KMS-11 (cell line): ENCODE data around the gene MAP4K4.
A peak's percentile ranks its signal among the peaks of the same experiment; 100 is the strongest.

Experiments
- H2AFZ ChIP-seq: fragments of 200-600 bp; sonication (generic); 2 replicates; pipeline ENCODE4 v1.6.1; 2016; ENCODE audit warnings: antibody characterized with exemption, mixed run types, low read depth
- H3K27ac ChIP-seq: fragments of 200-600 bp; sonication (generic); 2 replicates; pipeline ENCODE4 v1.6.1; 2016; ENCODE audit warnings: mild to moderate bottlenecking, mixed run types
- H3K27me3 ChIP-seq: fragments of 200-600 bp; sonication (generic); 2 replicates; pipeline ENCODE4 v1.6.1; 2017; ENCODE audit warnings: mild to moderate bottlenecking, low read depth, mixed run types, moderate library complexity; ENCODE audit not compliant: insufficient read depth
- H3K36me3 ChIP-seq: fragments of 200-600 bp; sonication (generic); 2 replicates; pipeline ENCODE4 v1.6.1; 2017; ENCODE audit warnings: mild to moderate bottlenecking, mixed run types; ENCODE audit not compliant: insufficient read depth
- H3K4me1 ChIP-seq: fragments of 200-600 bp; sonication (generic); 2 replicates; pipeline ENCODE4 v1.6.1; 2016; ENCODE audit warnings: mild to moderate bottlenecking, low read depth, mixed run types; ENCODE audit not compliant: poor library complexity, severe bottlenecking
- H3K4me2 ChIP-seq: fragments of 200-600 bp; sonication (generic); 2 replicates; pipeline ENCODE4 v1.7.0; 2016; ENCODE audit warnings: mild to moderate bottlenecking, mixed run types
- H3K4me3 ChIP-seq: fragments of 200-600 bp; sonication (generic); IDR thresholded peaks from 2 replicates; pipeline ENCODE4 v1.6.1; 2017; ENCODE audit warnings: low read depth, low read length, mixed read lengths; ENCODE audit not compliant: insufficient read depth
- H3K79me2 ChIP-seq: fragments of 200-600 bp; sonication (generic); 2 replicates; pipeline ENCODE4 v1.6.1; 2016; ENCODE audit warnings: low read depth, mixed run types; ENCODE audit not compliant: insufficient read depth
- H3K9ac ChIP-seq: fragments of 200-600 bp; sonication (generic); 2 replicates; pipeline ENCODE4 v1.6.1; 2016; ENCODE audit warnings: mild to moderate bottlenecking, mixed run types
- H4K20me1 ChIP-seq: fragments of 200-600 bp; sonication (generic); 2 replicates; pipeline ENCODE4 v1.6.1; 2016; ENCODE audit warnings: mild to moderate bottlenecking, mixed run types; ENCODE audit not compliant: insufficient read depth
- CTCF ChIP-seq: fragments of 200-600 bp; sonication (generic); conservative IDR thresholded peaks from 2 replicates; pipeline ENCODE4 v1.6.1; 2017; ENCODE audit warnings: low read depth, mild to moderate bottlenecking, antibody characterized with exemption, low read length, moderate library complexity, mixed read lengths

MAP4K4 gene

GRCh38 chr2:101697124-101698013 is at the start of gene MAP4K4:
TSS of gene MAP4K4 (plus strand) at chr2:101697707. CDS start at chr2:101698081, 374 bp downstream.
- Histone ChIP-seq H2AFZ (peak within 1 kb of the TSS; percentile 87), H3K4me3 (peak within 1 kb of the TSS; percentile 83), H3K79me2 (peaks cover 41% of the 10 kb centered on the region), H3K4me1 (peaks cover 25% of the 10 kb centered on the region), H3K27me3 (no peaks in the 10 kb centered on the region), H3K36me3 (no peaks in the 10 kb centered on the region), H3K27ac (peak within 1 kb of the TSS; percentile 43), H3K4me2 (peak within 1 kb of the TSS; percentile 93), H4K20me1 (0 out of 2 replicates have a peak, but pooled peaks cover 11% of the 10 kb centered on the region), H3K9ac (peak within 1 kb of the TSS; percentile 79; the same call in 1 of the 2 replicates)
- no peak for TF ChIP-seq CTCF

GRCh38 chr2:101653469-101653868 is 44.0 kb upstream of the MAP4K4 start:
- Histone ChIP-seq H2AFZ (no peak overlapping the region), H3K27me3 (no peaks in the 10 kb centered on the region), H3K79me2 (no peaks in the 10 kb centered on the region), H3K4me3 (no peak overlapping the region), H4K20me1 (no peaks in the 10 kb centered on the region), H3K9ac (no peak overlapping the region), H3K4me2 (no peak overlapping the region), H3K36me3 (no peaks in the 10 kb centered on the region), H3K4me1 (no peaks in the 10 kb centered on the region), H3K27ac (no peak overlapping the region)
- no peak for TF ChIP-seq CTCF

GRCh38 chr2:101655702-101656422 is 41.6 kb upstream of the MAP4K4 start:
- Histone ChIP-seq H3K79me2 (no peaks in the 10 kb centered on the region), H3K27me3 (no peaks in the 10 kb centered on the region), H3K9ac (no peak overlapping the region), H3K4me2 (no peak overlapping the region), H3K27ac (no peak overlapping the region), H3K4me1 (no peaks in the 10 kb centered on the region), H4K20me1 (no peaks in the 10 kb centered on the region), H3K4me3 (no peak overlapping the region), H3K36me3 (no peaks in the 10 kb centered on the region), H2AFZ (no peak overlapping the region)
- no peak for TF ChIP-seq CTCF

DNA sequence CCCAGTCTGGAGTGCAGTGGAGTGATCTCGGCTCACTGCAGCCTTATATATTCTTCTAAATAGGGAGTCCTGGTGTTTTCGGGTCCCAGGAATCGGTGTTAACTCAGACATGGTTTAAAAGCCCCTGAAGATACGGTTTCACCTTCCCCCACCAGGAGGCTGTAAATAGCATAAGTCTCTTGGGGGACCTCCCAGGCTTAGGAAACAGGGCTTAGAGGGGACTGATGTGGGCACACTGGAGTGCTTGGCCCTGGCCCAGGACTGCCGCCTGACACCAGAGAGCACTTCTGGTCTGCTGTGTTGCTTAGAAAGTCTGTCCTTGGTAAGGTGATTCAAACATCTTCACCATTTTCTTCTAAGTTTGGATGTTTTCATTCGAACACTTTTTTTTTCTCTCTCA is 39.7 kb upstream of the MAP4K4 start:
- no peak for TF ChIP-seq CTCF
- Histone ChIP-seq H3K4me3 (no peak overlapping the region), H3K9ac (no peak overlapping the region), H3K27me3 (no peaks in the 10 kb centered on the region), H3K4me1 (no peaks in the 10 kb centered on the region), H3K4me2 (no peak overlapping the region), H2AFZ (no peak overlapping the region), H3K36me3 (no peaks in the 10 kb centered on the region), H3K27ac (no peak overlapping the region), H3K79me2 (no peaks in the 10 kb centered on the region), H4K20me1 (no peaks in the 10 kb centered on the region)
